NOMO-1 treated with dmso at 0.1 percent for 144 hours (cell line): ENCODE results near the gene DBX1.
"Not testable (repeated sequence)": the region's sequence is repeated elsewhere in the genome, so short reads cannot be mapped to it uniquely, and the experiment has no call there.

Experiments used
- DNase-seq: peaks from one replicate; lab custom pipeline; 2025; ENCODE audit not compliant: unreplicated experiment; lab: John Stamatoyannopoulos, UW

Gene DBX1

GRCh38 chr11:20161923-20162744 lies 1.9 kb upstream of the DBX1 start:
- no peak for DNase-seq

GRCh38 chr11:20161230-20161918 lies 1.1 kb upstream of the DBX1 start:
- no peak for DNase-seq

- DNase-seq = no peak
These were observed 551 bp downstream of the DBX1 start for GRCh38 chr11:20159466-20160381.

DNA sequence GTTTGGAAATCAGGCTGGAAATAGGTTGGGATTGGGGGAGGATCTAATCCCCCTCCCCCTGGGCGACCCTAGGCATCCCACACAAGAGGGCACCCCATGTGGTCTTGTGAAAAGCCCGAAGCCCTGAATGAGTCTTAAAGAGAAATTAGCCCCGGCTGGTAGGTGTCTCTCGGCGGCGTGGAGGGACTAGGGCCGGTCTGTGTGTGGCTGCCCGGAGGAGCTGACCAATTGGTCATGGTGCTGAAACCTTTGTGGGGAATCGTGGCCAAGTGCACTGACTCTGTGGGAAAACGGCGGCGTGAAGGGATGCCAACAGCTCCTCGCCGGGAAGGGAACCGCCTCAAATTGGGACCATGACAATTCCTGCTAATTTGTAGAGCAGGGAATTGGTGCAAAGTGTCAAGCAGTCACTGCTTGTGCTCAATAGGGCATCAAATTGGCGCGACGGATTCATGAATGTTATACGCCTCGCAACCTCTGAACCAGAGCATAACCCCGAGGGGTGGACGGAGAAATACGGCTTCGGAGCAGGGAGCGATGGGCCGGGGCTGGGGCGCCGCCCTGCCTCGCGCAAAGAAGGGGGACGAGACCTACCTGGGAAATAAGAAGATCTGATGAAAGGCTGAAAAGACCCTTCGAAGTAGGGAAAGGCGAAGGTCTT lies 1.5 kb downstream of the DBX1 start:
- no peak for DNase-seq

DNA sequence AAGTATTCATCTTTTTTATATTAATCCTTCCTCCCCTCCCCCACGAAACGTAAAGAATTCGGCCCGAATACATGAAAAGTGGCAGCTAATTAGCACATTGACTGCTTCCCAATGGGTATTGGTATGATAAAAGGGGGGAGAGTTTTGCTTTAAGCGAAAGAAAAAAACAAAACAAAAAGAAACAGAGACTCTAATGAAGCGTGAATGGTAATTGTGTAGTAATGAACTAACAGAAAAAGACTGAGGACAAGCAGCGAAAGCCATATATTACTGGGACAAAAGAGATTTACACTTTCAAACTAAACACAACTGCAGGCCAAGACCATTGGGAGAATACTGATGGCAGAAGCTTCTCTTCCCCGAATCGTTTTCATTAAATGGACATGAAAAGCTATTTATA lies 2.5 kb downstream of the DBX1 start:
- DNase-seq = no peak

- peak; percentile 7 for DNase-seq
These were observed 3.2 kb downstream of the DBX1 start for GRCh38 chr11:20156876-20157613.

DNA sequence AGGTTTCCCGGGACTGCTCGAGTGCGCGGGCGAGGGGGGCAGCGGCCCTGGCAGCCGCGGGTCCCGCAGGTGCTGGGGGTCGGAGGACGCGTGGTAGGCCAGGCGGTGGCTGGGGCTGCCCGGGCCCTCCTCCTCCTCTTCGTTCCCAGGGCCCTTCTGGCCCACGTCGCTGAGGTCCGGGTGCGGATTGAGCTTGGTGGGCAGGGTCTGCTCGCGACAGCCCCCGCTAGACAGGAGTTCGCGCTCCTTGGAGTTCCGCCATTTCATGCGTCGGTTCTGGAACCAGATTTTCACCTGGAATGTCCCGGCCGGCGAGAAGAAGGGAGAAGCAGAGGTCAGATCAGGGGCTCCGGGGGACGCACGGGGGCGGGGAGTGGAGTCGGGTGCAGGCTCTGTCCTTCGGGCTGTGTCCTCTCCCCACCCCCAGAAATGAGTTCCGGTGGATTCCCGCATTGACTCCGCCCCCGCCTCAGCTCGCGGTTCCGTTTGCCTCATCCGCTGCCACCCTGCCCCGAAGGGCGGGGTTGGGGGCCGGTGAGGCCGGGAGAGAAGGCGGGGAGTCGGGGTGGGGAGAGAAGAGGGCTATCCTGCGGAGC lies 3.9 kb downstream of the DBX1 start:
- DNase-seq = no peak

- no peak for DNase-seq
These were observed 4.5 kb downstream of the DBX1 start for GRCh38 chr11:20155683-20156279.

- no peak for DNase-seq
These were observed 5.9 kb downstream of the DBX1 start for GRCh38 chr11:20154381-20154780.

DNA sequence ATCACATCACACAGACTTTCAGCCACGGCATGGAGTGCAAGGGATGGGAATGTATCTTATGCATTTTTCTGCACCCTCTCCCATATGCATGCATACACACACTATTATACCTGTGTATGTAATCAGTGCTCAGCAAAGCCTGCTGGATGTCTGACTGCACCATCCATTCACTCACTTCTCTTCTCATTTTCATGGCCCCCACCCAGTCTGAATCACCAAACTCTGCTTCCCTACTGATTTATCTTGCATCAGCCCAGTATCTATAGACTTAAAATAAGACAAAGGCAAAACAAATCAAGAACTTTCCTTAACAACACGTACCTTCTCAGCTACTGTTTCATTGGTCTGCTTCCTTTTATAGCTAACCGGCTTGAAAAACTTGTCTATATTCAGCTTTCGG lies 21.6 kb downstream of the DBX1 start:
- DNase-seq = no peak

- no peak for DNase-seq
These were observed 22.6 kb downstream of the DBX1 start for GRCh38 chr11:20137637-20138036.

GRCh38 chr11:20134991-20135736 lies 25.1 kb downstream of the DBX1 start:
- DNase-seq = no peak

- DNase-seq = no peak
These were observed 27.6 kb downstream of the DBX1 start for GRCh38 chr11:20132667-20133039.

DNA sequence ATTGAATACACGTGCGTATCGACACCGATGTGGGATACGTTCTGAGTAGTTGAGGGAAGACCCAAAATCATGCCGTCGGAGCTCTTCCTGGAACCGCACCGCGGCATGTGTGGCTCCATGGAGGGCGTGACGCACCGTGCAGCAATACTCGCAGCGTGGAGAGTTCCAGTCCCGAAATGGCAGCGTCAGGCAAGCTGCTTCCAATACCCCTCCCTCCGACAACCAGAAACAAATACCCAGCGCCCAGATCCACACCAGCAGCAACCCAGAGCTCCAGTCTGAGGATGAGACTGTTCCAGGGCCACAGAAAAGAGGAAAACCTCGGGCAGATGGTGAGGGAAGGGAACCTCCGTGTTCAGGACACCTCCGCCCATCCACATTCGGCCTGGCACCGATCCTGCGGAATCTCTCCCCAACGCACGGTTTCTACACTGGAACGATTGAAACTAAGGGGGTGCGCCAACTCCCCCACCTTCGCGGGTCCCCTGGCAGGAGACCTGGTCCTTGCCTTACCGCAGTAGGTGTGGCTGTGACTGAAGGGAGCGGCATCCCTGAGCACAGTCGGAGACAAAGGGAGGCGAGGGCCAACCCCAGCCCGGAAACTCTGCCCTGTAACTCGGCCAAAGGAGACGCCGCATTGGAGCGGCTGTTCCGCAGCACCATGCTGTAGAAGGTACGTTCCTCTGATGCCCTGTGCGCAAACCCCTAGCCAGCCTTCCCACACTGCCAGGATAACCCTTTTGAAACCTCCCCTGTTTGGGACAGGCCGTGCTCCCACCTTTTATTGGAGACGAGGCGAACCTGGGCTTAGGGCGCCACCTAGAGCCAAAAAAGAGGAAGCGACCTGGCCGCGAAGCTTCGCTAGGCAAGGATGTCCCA lies 28.2 kb downstream of the DBX1 start:
- DNase-seq = peak; percentile 23

- DNase-seq = no peak
These were observed 30.6 kb downstream of the DBX1 start for GRCh38 chr11:20129665-20130064.

- not testable (repeated sequence) for DNase-seq
These were observed 31.8 kb downstream of the DBX1 start for GRCh38 chr11:20128528-20128825.

DNA sequence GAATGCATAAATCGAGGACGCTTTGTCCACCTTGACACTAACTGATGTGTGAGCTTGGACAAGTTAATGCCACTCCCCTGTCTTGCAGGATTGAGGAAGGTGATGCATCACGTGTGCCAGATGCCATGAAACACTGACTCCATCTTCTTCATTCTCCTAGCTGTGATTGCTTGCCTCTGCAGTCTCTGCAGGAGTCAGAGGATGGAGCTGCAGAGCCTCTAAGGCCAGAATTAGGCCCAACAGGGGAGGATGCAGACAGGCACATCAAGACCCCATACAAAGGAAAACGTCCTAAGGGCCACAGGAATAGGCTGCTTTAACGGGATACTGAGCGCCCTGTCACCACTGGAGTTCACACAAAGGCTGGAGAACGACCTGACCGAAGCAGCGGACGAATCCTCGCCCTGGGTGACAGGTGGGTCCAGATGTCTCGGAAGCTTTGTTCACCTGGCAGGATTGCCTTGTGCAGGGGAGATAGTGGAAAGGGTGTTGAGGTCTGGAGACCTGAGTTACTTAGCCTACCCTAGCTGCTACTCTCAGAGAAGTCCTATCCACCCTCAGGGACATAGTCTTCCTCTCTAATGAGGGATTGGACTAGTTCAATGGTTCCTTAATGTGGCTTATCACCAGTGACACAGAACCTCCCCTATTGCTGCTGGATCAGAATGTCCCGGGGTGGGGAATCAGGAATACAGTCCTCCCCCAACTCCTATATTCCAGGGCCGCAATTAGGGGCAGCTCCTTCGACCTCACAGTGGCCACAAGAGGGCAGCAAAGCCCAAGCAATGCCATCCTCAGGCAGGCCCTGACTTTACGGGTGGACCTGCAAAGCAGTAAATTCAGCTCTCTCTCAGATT lies 32.4 kb downstream of the DBX1 start:
- peak; percentile 19 for DNase-seq
